Skeletal muscle tissue (tissue), 4 donors: ENCODE measurements around the gene LANCL2. TPM values are rescaled to one million over a fixed set of nuclear protein-coding genes. Genes with fewer than 3 reads are reported as not detected.
"Not testable (repeated sequence)": the region's sequence is repeated elsewhere in the genome, so short reads cannot be mapped to it uniquely, and the experiment has no call there.

Experiments used
- H3K27ac ChIP-seq: one replicate; pipeline ENCODE4 v1.7.0; 2013; ENCODE audit warnings: mild to moderate bottlenecking, low read depth, low read length, inconsistent platforms
- H3K27me3 ChIP-seq, 3 donors: one replicate each; pipeline ENCODE4 v1.7.0; 2013; ENCODE audit warnings: low read length in 3 of 3; ENCODE audit not compliant: control insufficient read depth in 3 of 3, insufficient read depth in 3 of 3
- H3K36me3 ChIP-seq, 3 donors: one replicate each; pipeline ENCODE4 v1.7.0; 2013; ENCODE audit warnings: low read length in 3 of 3; ENCODE audit not compliant: control insufficient read depth in 3 of 3, insufficient read depth in 3 of 3
- H3K4me1 ChIP-seq, 3 donors: one replicate each; pipeline ENCODE4 v1.7.0; 2013; ENCODE audit warnings: low read length in 3 of 3, mild to moderate bottlenecking in 3 of 3; ENCODE audit not compliant: control insufficient read depth in 3 of 3, insufficient read depth in 3 of 3
- H3K4me3 ChIP-seq, 3 donors: one replicate each; pipeline ENCODE4 v1.7.0; 2013; ENCODE audit warnings: low read length in 3 of 3
- H3K9ac ChIP-seq, 3 donors: one replicate each; pipeline ENCODE4 v1.7.0; 2013; ENCODE audit warnings: low read length in 3 of 3, mild to moderate bottlenecking in 3 of 3, moderate library complexity in 2 of 3, low read depth in 1 of 3
- H3K9me3 ChIP-seq, 3 donors: one replicate each; pipeline ENCODE4 v1.7.0; 2013; ENCODE audit warnings: low read length in 3 of 3; ENCODE audit not compliant: control insufficient read depth in 3 of 3
- total RNA-seq: library from RNA; depleted of rRNA; stranded (reverse); fragments of >200 nt; gene quantifications from one replicate; pipeline ENCODE4 v1.2.3, GENCODE V29; 2014
- donor health status: Osteomylitis.

The LANCL2 gene
- total RNA-seq, 1 donor from 2014 or later, result 13.0 TPM

DNA sequence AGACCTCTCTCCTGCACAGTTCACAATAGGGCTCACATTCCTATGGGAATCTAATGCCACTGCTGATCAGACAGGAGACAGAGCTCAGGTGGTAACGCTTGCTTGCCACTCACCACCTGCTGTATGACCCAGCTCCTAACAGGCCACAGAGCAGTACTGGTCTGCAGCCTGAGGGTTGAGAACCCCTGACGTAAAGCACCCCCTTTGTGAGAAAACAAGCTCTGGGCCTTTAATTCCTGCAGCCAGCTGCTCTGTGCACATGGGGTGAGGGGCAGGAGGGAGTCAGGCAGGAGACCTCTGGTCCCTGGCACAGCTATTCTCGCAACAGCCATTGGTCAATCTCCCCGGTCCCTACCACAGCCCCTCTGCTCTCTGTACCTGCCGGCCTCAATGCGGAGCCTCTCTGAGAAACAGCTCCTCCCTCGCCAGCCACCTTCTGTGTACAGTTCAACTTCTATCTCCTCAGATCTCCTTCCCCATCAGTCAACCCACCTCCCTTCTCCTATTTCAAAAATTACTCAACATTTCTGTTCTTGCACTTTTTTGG, 102.0 kb downstream of the LANCL2 start:
- Histone ChIP-seq H3K27ac (no peak overlapping the region), H3K9me3 (no peaks in the 10 kb centered on the region), H3K36me3 (peaks cover 18 to 22% (median 21%) of the 10 kb centered on the region in 3 donors), H3K4me1 (no peaks in the 10 kb centered on the region), H3K27me3 (no peaks in the 10 kb centered on the region), H3K4me3 (no peak overlapping the region), H3K9ac (no peak overlapping the region)

DNA sequence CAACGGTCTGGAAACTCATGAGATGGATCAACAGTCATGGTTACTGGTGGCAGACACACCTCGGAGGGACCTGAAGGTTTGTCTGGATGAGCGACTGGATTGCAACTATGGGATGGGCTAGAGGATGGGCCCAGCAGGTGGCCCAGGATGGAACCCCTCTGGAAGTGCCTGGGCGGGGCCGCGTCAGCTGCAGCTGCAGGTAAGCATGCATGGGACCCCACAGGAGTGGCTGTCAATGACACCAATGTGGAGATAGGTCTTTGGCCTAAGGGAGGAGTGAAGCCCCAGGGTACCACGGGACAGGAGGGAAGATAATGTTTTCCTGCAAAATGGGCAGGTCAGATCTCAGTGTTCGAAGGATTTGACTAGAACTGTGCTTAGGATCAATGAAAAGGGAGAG, 103.4 kb downstream of the LANCL2 start:
- Histone ChIP-seq H3K4me1 (no peaks in the 10 kb centered on the region), H3K9me3 (no peaks in the 10 kb centered on the region), H3K4me3 (no peak overlapping the region), H3K36me3 (peaks cover 21 to 26% (median 23%) of the 10 kb centered on the region in 3 donors), H3K27me3 (no peaks in the 10 kb centered on the region), H3K27ac (no peak overlapping the region), H3K9ac (no peak overlapping the region)

DNA sequence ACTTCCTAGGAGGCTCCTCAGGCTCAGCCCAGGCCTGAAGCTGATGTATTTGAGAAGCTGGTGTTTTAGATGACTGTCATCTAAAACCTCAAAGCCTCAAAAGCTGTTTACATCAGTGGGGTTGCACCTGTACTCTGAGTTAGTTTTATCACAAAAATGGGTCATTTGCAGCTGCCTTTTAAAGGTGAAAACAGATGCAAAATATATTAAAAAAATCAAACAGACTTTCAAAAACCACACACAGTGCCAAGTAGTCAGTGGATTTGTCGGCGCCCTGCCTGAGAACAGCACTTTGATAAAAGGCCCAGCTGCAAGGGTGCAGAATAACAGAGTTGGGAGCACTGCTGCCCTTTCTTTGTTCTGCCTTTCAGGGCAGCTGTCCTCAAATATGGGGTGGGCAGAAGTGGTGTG, 104.1 kb downstream of the LANCL2 start:
- Histone ChIP-seq H3K9me3 (no peaks in the 10 kb centered on the region), H3K36me3 (peaks cover 15 to 20% (median 18%) of the 10 kb centered on the region in 3 donors), H3K27me3 (no peaks in the 10 kb centered on the region), H3K9ac (no peak overlapping the region), H3K4me1 (no peaks in the 10 kb centered on the region), H3K27ac (no peak overlapping the region), H3K4me3 (no peak overlapping the region)

DNA sequence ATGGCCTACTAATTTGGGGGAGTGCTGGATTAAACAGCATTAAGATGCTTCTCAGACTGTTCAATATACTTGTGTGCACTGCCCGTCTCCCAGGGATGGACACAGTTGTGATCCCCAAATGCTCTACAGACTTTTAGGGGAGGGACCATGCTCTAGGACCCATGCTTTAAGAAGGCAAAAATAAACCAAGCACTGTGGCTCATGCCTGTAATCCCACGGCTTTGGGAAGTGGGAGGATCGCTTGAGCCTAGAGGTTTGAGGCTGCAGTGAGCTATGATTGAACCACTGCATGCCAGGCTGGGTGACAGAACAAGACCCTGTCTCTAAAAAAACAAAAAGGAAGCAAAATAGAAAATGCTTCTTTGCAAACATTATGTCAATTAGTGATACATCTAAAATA, 104.6 kb downstream of the LANCL2 start:
- Histone ChIP-seq H3K27ac (no peak overlapping the region), H3K4me3 (no peak overlapping the region), H3K27me3 (no peaks in the 10 kb centered on the region), H3K9me3 (no peaks in the 10 kb centered on the region), H3K36me3 (peaks cover 11 to 16% (median 14%) of the 10 kb centered on the region in 3 donors), H3K4me1 (no peaks in the 10 kb centered on the region), H3K9ac (no peak overlapping the region)

DNA sequence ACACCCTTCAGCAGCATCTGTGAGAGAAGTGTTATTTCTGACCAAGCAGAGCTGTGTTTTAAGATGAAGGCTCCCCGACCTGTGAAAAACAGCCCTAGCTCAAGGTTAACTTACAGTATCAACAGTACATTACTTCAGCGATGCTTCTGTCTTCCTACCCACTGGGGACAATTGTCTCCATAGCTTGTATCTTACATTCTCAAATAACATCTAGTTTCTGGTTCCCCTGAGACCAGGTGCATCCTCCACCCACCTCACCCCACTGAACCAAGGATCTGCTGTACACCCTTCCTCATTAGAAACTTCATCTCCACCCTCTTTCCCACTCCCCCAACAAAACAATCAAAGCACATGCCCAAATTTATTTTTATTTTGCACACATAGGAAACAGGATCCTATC, 105.1 kb downstream of the LANCL2 start:
- H3K27ac ChIP-seq, result no peak overlapping the region
- H3K9ac ChIP-seq, result no peak overlapping the region
- H3K36me3 ChIP-seq, result peaks cover 8 to 12% (median 11%) of the 10 kb centered on the region in 3 donors
- no peaks in the 10 kb centered on the region for H3K27me3 ChIP-seq
- no peaks in the 10 kb centered on the region for H3K4me1 ChIP-seq
- no peaks in the 10 kb centered on the region for H3K9me3 ChIP-seq
- H3K4me3 ChIP-seq, result no peak overlapping the region

DNA sequence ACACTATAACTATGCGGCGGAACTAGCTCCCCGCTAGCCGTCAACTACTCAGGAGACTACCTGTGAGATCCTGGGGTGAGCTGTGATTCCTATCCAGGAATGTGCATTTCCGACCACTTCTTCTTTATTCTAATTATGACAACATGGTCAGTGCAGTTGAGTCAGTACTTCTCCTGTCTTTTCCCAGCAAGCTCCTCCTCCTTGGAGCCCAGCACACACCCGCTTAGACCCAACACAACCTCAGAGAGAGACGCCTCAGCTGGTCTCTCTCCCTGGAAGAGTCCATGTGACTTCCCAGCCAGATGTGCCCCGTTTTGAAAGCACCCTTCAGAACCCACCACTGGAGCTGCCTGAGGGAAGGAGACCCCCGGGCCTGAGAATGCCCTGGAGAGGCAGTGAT, 106.5 kb downstream of the LANCL2 start:
- H3K27ac ChIP-seq, H3K9me3 ChIP-seq, H3K9ac ChIP-seq, H3K4me1 ChIP-seq, H3K27me3 ChIP-seq, H3K4me3 ChIP-seq: not testable (repeated sequence)
- H3K36me3 ChIP-seq, result peaks cover 8 to 12% (median 10%) of the 10 kb centered on the region in 3 donors

DNA sequence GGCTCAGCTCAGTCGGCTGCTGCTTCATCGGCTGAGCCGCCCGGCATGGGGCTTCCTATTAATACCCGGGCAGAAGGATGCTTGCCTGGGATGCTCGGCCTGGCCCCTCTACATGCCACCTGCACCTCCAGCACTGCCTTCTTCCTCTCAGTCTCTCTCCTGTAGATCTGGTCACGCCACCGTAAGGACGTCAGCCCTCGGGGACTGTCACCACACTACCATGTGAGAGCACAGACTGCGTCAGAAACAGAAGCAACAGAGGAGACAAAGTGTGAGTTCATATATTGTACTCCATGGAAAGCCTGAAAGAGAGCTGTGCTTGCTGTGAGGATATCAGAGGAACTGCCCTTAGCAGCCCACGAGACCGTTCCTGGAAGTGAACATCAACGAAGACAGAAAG, 107.3 kb downstream of the LANCL2 start:
- H3K36me3 ChIP-seq, H3K27ac ChIP-seq, H3K9ac ChIP-seq, H3K9me3 ChIP-seq, H3K4me3 ChIP-seq, H3K27me3 ChIP-seq: not testable (repeated sequence)
- peaks cover 0 to 13% (median 11%) of the 10 kb centered on the region in 3 donors for H3K4me1 ChIP-seq

DNA sequence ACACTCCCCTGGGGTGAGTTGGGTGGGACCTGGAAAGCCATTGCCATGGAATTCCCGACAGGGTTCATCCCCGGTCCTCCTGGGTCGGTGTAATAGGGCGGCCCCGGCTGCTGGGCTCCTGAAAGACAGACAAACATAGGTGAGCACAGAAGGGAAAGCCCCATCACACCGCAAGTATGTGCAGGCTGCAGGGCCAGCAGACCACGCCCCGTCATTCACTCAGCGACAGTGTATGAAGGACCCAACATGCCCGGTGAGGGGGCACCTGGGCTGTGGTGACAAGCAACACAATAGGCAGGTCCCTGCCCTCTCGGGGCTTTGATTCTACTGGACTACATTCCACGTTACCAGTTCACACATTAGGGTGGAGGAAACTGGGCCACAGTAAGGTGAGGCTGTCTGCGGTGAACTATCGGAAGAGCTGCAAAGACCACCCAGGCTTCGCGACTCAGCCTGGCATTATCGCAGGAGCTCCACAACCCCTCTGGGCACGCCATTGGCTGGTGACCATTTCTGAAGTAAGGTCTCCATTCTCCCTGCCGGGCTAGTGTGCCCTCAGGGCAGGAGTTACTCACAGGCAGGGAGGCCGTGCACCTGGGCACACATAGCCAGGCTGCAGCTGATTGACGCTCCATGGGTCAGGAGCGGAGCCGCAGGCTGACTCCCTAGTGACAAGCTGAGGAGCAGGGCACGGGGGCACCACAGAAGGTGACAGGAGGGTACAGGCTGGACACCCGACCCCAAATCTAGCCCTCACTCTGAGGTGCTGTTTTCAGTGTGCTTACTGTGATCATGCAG, 108.0 kb downstream of the LANCL2 start:
- Histone ChIP-seq H3K36me3 (peaks cover 6 to 10% (median 7%) of the 10 kb centered on the region in 3 donors), H3K27me3 (no peaks in the 10 kb centered on the region), H3K4me3 (no peak overlapping the region), H3K9ac (no peak overlapping the region), H3K9me3 (no peaks in the 10 kb centered on the region), H3K4me1 (peaks cover 5 to 18% (median 17%) of the 10 kb centered on the region in 3 donors), H3K27ac (no peak overlapping the region)

DNA sequence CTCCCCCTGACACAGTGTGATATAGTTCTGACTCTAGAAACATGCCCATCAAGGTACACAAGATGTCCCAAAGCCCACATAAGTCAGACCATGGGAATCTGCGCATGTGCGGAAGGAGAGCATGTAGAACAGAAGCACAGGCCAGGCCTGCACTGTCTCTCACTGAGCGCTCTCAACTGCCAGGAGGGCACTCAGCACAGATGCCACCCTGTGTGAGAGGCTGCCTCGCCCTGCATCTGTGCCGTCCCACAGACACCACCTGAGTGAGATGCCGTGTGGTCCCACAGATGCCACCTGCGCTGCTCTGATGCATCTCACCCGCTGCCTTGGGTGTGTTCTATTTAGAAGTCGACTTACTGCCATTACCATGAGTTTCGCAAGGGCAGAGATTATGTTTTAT, 108.8 kb downstream of the LANCL2 start:
- Histone ChIP-seq H3K4me1 (peaks cover 8 to 22% (median 22%) of the 10 kb centered on the region in 3 donors), H3K27ac (no peak overlapping the region), H3K27me3 (no peaks in the 10 kb centered on the region), H3K9ac (no peak overlapping the region), H3K9me3 (no peaks in the 10 kb centered on the region), H3K36me3 (peaks cover 6 to 7% (median 7%) of the 10 kb centered on the region in 3 donors), H3K4me3 (no peak overlapping the region)
